ENCODE results near the gene CCDC152. TPM values are rescaled to one million over a fixed set of nuclear protein-coding genes. Genes with fewer than 3 reads are reported as not detected.

The CCDC152 gene
- total and polyA plus RNA-seq, 2 donors (not counting 3 experiments of a cell fraction or from before 2014, with no cell fraction given) = 0.48 to 2.8 TPM

- H3K9me1 ChIP-seq (replicated peaks; ENCODE audit: control insufficient read depth, extremely low read depth, insufficient read depth, low read length) = no peaks in the 10 kb centered on the region
- H3K36me3 ChIP-seq (ENCODE audit: control insufficient read depth in 2 of 2, extremely low read depth in 1 of 2, insufficient read depth in 2 of 2, low read length in 2 of 2) = no peaks in the 10 kb centered on the region
- POLR2A ChIA-PET = no interaction called here
- no TSS peak for BruUV-seq (replicated peaks)
- dilution Hi-C loops (cut with MboI; ENCODE audit: extremely low pct_ligation_motif_present, low sequenced_read_pairs) (no loop called here), intact Hi-C loops (cut with micrococcal nuclease) (no loop called here)
- TF ChIP-seq CTCF (IDR thresholded peaks at IDR 0.05; ENCODE audit: extremely low read depth in 1 of 2, insufficient read depth in 1 of 2, low read depth in 1 of 2, low read length in 2 of 2) = no peak
- no peak for TF ChIP-seq POLR2A (IDR thresholded peaks at IDR 0.05; ENCODE audit: low read depth, low read length)
- no peak for TF ChIP-seq POLR2AphosphoS5 (IDR thresholded peaks at IDR 0.05; ENCODE audit: insufficient read depth, low read depth, low read length)
- TF ChIP-seq MAX (IDR thresholded peaks at IDR 0.05; ENCODE audit: insufficient read depth, insufficient read length) = no peak
- TF ChIP-seq MYC (IDR thresholded peaks at IDR 0.05; ENCODE audit: low read depth, low read length) = no peak
- TF ChIP-seq FOS (IDR thresholded peaks at IDR 0.05; ENCODE audit: borderline replicate concordance, insufficient read depth, low read length) = no peak
- no peak for TF ChIP-seq GATA2 (IDR thresholded peaks at IDR 0.05; ENCODE audit: insufficient read depth, insufficient read length, low read depth, low read length)
- TF ChIP-seq JUN (IDR thresholded peaks at IDR 0.05; ENCODE audit: borderline replicate concordance, insufficient read depth, insufficient read length, low read depth) = no peak
- no peak for TF ChIP-seq EZH2 (IDR thresholded peaks at IDR 0.05; ENCODE audit: borderline replicate concordance, low read depth, low read length, severe bottlenecking)
- no peaks in the 10 kb centered on the region for H4K20me1 ChIP-seq (replicated peaks; ENCODE audit: control insufficient read depth, extremely low read depth, insufficient read depth, low read length)
- H3K27me3 ChIP-seq (ENCODE audit: control insufficient read depth in 2 of 2, insufficient read depth in 2 of 2, low read length in 2 of 2) = peaks cover 1 to 3% of the 10 kb centered on the region in 2 experiments
- DNase-seq (ENCODE audit: low read depth, low spot score) (no peak), FAIRE-seq (no peak)
- no peaks in the 10 kb centered on the region for H3K4me1 ChIP-seq (ENCODE audit: control insufficient read depth, extremely low read depth, insufficient read depth, low read length)
- no peak overlapping the region for H3K4me2 ChIP-seq (ENCODE audit: insufficient read depth, low read length)
- no peak overlapping the region for H2AFZ ChIP-seq (ENCODE audit: low read depth, low read length)
- H3K4me3 ChIP-seq (replicated peaks in 1 of 3; ENCODE audit: insufficient read depth in 1 of 3, low read depth in 1 of 3, low read length in 3 of 3) = no peak overlapping the region
- H3K27ac ChIP-seq (ENCODE audit: insufficient read depth, low read depth, low read length) = no peak overlapping the region
- H3K9ac ChIP-seq (replicated peaks; ENCODE audit: extremely low read depth, insufficient read depth, low read length) = no peak overlapping the region
- CTCF ChIA-PET = interaction anchor here (1.1 to 1.3 kb wide), 2 partner anchors 12 to 50 kb away, joined by 3 read pairs; no protein-coding TSS in a partner anchor
- no peaks in the 10 kb centered on the region for H3K79me2 ChIP-seq (ENCODE audit: control insufficient read depth, insufficient read depth, low read length)
- H3K9me3 ChIP-seq (replicated peaks; ENCODE audit: control insufficient read depth, insufficient read depth, low read length) = no peaks in the 10 kb centered on the region
These were observed 82.6 kb downstream of the CCDC152 start for GRCh38 chr5:42839196-42839595.
